Keratinocyte (primary cell): Measurements from ENCODE around the gene LRRC51. TPM values are rescaled to one million over a fixed set of nuclear protein-coding genes. Genes with fewer than 3 reads are reported as not detected.

Experiments used
- DNase-seq: peaks from one replicate; pipeline ENCODE4 v3.0.0-alpha.2; 2011; ENCODE audit warnings: low read depth, missing footprints, low spot score
- FAIRE-seq: peaks from 2 replicates; lab custom pipeline; 2011; peaks lifted over from hg19 to GRCh38; lab: Jason Lieb, UNC
- H2AFZ ChIP-seq: 2 replicates; pipeline ENCODE4 v1.6.0; 2012; ENCODE audit warnings: low read length, control low read depth, inconsistent platforms; ENCODE audit not compliant: control insufficient read depth
- H3K27ac ChIP-seq: 2 replicates; pipeline ENCODE4 v1.5.1; 2011; ENCODE audit warnings: low read length; ENCODE audit not compliant: control insufficient read depth, insufficient read depth
- H3K27me3 ChIP-seq: 3 replicates; pipeline ENCODE4 v1.6.0; 2011; ENCODE audit warnings: low read length; ENCODE audit not compliant: control insufficient read depth, insufficient read depth; ENCODE audit errors: extremely low read depth
- H3K36me3 ChIP-seq, 2 experiments: 2 replicates in 1 of 2; 3 replicates in 1 of 2; pipeline ENCODE4 v1.5.1; 2011; ENCODE audit warnings: low read length in 2 of 2, mild to moderate bottlenecking in 1 of 2; ENCODE audit not compliant: control insufficient read depth in 2 of 2, insufficient read depth in 2 of 2; ENCODE audit errors: extremely low read depth in 1 of 2
- H3K4me1 ChIP-seq: 3 replicates; pipeline ENCODE4 v1.5.1; 2011; ENCODE audit warnings: low read length; ENCODE audit not compliant: control insufficient read depth, insufficient read depth; ENCODE audit errors: extremely low read depth
- H3K4me2 ChIP-seq: 3 replicates; pipeline ENCODE4 v1.6.0; 2011; ENCODE audit warnings: low read depth, low read length; ENCODE audit not compliant: control insufficient read depth, insufficient read depth; ENCODE audit errors: extremely low read depth
- H3K4me3 ChIP-seq, 3 experiments: fragments of 200-600 bp in 1 of 3; sonication (generic) in 1 of 3; 2 replicates in 2 of 3; 3 replicates in 1 of 3; pipeline ENCODE4 v1.5.1; 2011 to 2016; ENCODE audit warnings: low read length in 3 of 3, mild to moderate bottlenecking in 3 of 3, control low read depth in 2 of 3, inconsistent platforms in 1 of 3, low read depth in 1 of 3, mixed read lengths in 1 of 3, mixed run types in 1 of 3, moderate library complexity in 1 of 3; ENCODE audit not compliant: control insufficient read depth in 2 of 3, insufficient read depth in 2 of 3; ENCODE audit errors: extremely low read depth in 1 of 3
- H3K79me2 ChIP-seq: 2 replicates; pipeline ENCODE4 v1.6.0; 2012; ENCODE audit warnings: low read length; ENCODE audit not compliant: control insufficient read depth, insufficient read depth
- H3K9ac ChIP-seq: 3 replicates; pipeline ENCODE4 v1.6.0; 2011; ENCODE audit warnings: low read length; ENCODE audit not compliant: control insufficient read depth, insufficient read depth; ENCODE audit errors: extremely low read depth
- H3K9me1 ChIP-seq: 3 replicates; pipeline ENCODE4 v1.6.0; 2011; ENCODE audit warnings: low read length; ENCODE audit not compliant: control insufficient read depth, insufficient read depth; ENCODE audit errors: extremely low read depth
- H3K9me3 ChIP-seq: 2 replicates; pipeline ENCODE4 v1.5.1; 2012; ENCODE audit warnings: low read depth, low read length; ENCODE audit not compliant: control insufficient read depth
- H4K20me1 ChIP-seq: 3 replicates; pipeline ENCODE4 v1.6.0; 2011; ENCODE audit warnings: low read length; ENCODE audit not compliant: control insufficient read depth, insufficient read depth; ENCODE audit errors: extremely low read depth
- CTCF ChIP-seq, 3 experiments: IDR thresholded peaks in 1 of 3; conservative IDR thresholded peaks in 1 of 3; optimal IDR thresholded peaks in 1 of 3; 2 replicates in 2 of 3; 3 replicates in 1 of 3; pipeline versions ENCODE3 to v1.5.1; 2011; ENCODE audit warnings: low read length in 3 of 3, mild to moderate bottlenecking in 3 of 3, moderate library complexity in 2 of 3, control low read depth in 1 of 3, inconsistent platforms in 1 of 3; ENCODE audit not compliant: insufficient read depth in 2 of 3; ENCODE audit errors: extremely low read depth in 1 of 3
- EZH2 ChIP-seq: IDR thresholded peaks from one replicate; pipeline ENCODE4 v1.6.1; 2012; ENCODE audit warnings: inconsistent platforms, mild to moderate bottlenecking, low read length, moderate library complexity
- dilution Hi-C: fragments of 300-500 bp; cut with MboI; formaldehyde crosslinking; loops from one replicate; pipeline ENCODE4 v1.7.0; 2020; ENCODE audit warnings: low sequenced_read_pairs; ENCODE audit not compliant: extremely low pct_ligation_motif_present
- polyA plus RNA-seq, 5 experiments: library from polyadenylated mRNA; depleted of rRNA in 3 of 5; stranded (reverse) in 3 of 5; stranded (forward) in 1 of 5; unstranded in 1 of 5; fragments of >200 nt; gene quantifications; 1 replicate in 1 of 5; 2 replicates in 3 of 5; 3 replicates in 1 of 5; pipeline versions ENCODE4 v1.2.1 to v1.2.3, GENCODE V29; 2011 to 2012; ENCODE audit warnings: missing spikeins in 2 of 5, low read depth in 1 of 5, low replicate concordance in 1 of 5

Gene LRRC51
- polyA plus RNA-seq, 1 donor (not counting 4 experiments of a cell fraction or from before 2014, with no cell fraction given) = 5.2 TPM

- Histone ChIP-seq H3K9me1 (no peaks in the 10 kb centered on the region), H3K9me3 (no peaks in the 10 kb centered on the region), H3K36me3 (peaks cover 2 to 16% of the 10 kb centered on the region in 2 experiments), H3K4me1 (peaks cover 51% of the 10 kb centered on the region), H4K20me1 (peaks cover 3% of the 10 kb centered on the region), H3K4me2 (peak overlapping the region; percentile 55), H3K4me3 (no peak overlapping the region), H3K79me2 (peaks cover 73% of the 10 kb centered on the region), H2AFZ (no peak overlapping the region), H3K27me3 (no peaks in the 10 kb centered on the region), H3K27ac (peak overlapping the region; percentile 24), H3K9ac (no peak overlapping the region)
- DNase-seq (no peak), FAIRE-seq (no peak)
- TF ChIP-seq EZH2 (no peak), CTCF (optimal IDR thresholded peaks at IDR 0.05 in 1 of 3, IDR thresholded peaks at IDR 0.05 in 1 of 3, conservative IDR thresholded peaks at IDR 0.05 in 1 of 3; ENCODE audit: extremely low read depth in 1 of 3, insufficient read depth in 2 of 3, low read length in 3 of 3) (no peak)
- dilution Hi-C loops = no loop called here
Measured at GRCh38 chr11:72037554-72038311, 42.9 kb upstream of the LRRC51 start.

DNA sequence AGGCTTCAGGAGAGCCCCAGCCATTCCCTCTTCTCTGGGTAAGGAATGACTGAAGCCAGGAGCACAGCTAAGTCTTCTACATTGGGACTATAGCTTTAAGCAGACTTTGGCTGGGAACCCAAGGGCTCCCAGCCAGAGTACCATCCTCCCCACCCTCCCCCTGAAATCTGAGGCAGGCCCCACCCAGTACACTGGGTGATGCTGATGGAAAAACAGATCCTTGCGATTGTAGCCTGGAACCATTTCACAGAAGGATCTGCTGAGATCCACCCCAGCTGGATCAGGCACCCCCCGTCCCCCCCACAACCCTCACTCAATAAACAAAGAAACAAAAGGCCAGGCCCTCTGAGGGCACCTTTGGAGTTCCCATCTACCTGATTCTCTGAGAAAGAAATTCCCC, 42.2 kb upstream of the LRRC51 start:
- dilution Hi-C loops = no loop called here
- H3K79me2 ChIP-seq = peaks cover 74% of the 10 kb centered on the region
- TF ChIP-seq CTCF (optimal IDR thresholded peaks at IDR 0.05 in 1 of 3, IDR thresholded peaks at IDR 0.05 in 1 of 3, conservative IDR thresholded peaks at IDR 0.05 in 1 of 3; ENCODE audit: extremely low read depth in 1 of 3, insufficient read depth in 2 of 3, low read length in 3 of 3) (no peak), EZH2 (no peak)
- H3K27me3 ChIP-seq = no peaks in the 10 kb centered on the region
- no peaks in the 10 kb centered on the region for H3K9me1 ChIP-seq
- peaks cover 3% of the 10 kb centered on the region for H4K20me1 ChIP-seq
- H3K4me1 ChIP-seq = peaks cover 54% of the 10 kb centered on the region
- H3K27ac ChIP-seq = peak overlapping the region; percentile 24
- FAIRE-seq (no peak), DNase-seq (no peak)
- H3K9me3 ChIP-seq = no peaks in the 10 kb centered on the region
- H3K9ac ChIP-seq = no peak overlapping the region
- H3K4me3 ChIP-seq = no peak overlapping the region
- peaks cover under 1 to 14% of the 10 kb centered on the region in 2 experiments for H3K36me3 ChIP-seq
- H3K4me2 ChIP-seq = peak overlapping the region; percentile 99
- no peak overlapping the region for H2AFZ ChIP-seq
